Measurements from ENCODE around the gene TMEM45A.
"Not testable (repeated sequence)": the region's sequence is repeated elsewhere in the genome, so short reads cannot be mapped to it uniquely, and the experiment has no call there.

Gene TMEM45A

GRCh38 chr3:100535610-100535943, 43.2 kb downstream of the TMEM45A start:
- DNase-seq (ENCODE audit: low read depth): no peak

DNA sequence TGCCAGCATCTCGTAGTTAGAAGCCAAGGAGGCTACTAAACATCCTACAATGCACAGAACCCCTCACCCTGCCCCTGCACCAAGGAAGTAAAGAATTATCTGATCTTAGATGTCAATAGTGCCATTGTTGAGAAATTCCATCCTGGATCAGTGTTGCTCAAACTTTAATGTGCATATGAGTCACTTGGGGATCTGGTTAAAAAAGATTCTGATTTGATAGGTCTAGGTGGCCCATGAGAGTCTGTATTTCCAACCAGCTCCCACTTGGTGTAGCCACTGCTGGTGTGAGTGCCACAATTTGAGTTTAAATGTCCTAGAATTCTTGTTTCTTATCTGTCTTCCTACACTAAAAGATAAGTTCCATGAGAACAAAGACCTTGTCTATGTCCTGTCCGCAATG, 43.7 kb downstream of the TMEM45A start:
- DNase-seq (ENCODE audit: low read depth): no peak

GRCh38 chr3:100537646-100538338, 45.4 kb downstream of the TMEM45A start:
- DNase-seq (ENCODE audit: low read depth): no peak

GRCh38 chr3:100538339-100538706, 45.9 kb downstream of the TMEM45A start:
- DNase-seq (ENCODE audit: low read depth): no peak

- DNase-seq (ENCODE audit: low read depth): no peak
Observed at GRCh38 chr3:100540791-100541334, 48.4 kb downstream of the TMEM45A start.

GRCh38 chr3:100541428-100541827, 49.0 kb downstream of the TMEM45A start:
- not testable (repeated sequence) for DNase-seq (ENCODE audit: low read depth)

GRCh38 chr3:100545371-100545770, 53.0 kb downstream of the TMEM45A start:
- no peak for DNase-seq (ENCODE audit: low read depth)

DNA sequence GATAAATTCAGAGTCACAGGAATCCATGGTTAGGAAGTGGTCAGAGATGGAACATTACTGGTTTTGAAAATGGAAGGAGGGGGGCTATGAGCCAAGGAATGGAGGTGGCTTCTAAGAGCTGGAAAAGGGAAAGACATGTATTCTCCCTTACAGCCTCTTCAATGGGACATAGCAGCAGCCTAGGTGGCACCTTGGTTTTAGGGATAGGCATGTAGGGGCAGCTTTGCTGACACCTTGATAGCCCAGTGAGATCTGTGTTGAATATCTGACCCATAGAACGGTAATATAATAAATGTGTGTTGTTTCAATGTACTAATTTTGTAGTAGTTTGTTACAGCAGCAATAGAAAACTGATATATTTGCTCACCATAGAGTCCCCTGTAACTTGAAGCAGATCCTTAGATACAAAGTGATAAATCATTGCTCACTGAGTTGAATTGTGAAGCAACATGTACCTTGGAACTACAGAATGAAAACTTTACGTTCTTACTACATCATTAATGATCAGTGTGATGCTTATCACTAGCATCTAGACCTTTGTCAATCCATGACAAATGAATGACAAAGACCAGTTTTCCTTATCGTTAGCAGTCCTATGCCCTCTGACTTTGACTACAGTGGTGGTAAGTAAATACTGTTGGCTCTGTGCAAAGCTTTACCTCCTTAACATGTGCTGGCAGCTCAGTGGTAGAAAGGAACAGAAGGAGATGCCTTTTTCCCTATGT, 53.8 kb downstream of the TMEM45A start:
- no peak for DNase-seq (ENCODE audit: low read depth)

DNA sequence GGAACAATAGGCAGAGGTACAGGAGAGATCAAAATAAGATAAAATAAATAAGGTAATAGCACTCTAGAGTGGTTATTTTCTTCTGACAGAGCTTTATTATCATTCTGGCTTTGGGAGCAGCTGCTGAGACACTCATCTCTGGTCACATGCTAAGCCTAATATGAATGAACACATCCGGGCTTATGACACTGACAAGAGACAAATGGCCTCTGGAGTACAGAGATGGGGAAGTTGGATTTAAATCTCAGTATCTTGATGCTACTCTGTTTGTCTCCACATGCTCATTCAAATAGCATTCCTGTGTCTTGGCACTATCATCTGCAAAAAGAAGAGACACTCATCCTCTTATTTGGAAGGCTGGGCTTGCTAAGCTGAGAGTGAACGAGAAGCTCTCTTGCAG, 55.6 kb downstream of the TMEM45A start:
- no peak for DNase-seq (ENCODE audit: low read depth)

DNA sequence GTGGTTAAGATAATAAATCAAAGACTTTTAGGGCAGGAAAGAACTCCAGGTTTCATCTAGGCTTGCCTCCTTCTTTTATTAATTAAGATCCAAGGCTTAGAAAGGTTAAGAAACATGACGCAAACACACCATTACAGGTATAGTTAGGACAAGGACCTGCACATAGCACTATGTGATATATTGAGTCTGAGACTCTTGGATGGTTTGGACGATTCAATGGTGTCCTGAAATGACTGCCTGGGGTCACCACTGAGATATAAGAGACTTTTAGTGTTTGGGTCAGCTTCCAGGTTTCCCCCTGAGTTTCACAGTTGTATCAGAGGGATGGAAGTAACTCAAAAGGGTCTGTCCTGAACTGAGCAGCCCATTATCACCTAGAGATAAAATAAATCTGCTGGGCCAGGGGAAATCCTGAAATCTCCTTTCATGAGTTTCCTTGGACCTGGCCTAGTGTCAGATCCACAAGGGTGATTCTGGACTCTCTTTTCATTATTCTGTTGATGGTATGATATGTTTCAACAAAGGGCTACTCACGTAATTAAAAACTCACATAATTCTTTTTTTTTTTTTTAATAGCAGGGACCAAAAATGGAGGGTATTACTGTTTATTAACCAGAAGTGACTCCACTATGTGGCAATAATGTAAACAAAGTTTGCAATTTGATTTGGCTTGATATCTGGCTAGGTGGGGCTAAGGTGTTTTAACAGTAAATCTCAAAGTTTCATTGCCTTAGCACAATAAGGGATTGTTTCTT, 61.4 kb downstream of the TMEM45A start:
- DNase-seq (ENCODE audit: low read depth): no peak

GRCh38 chr3:100554373-100554676, 61.9 kb downstream of the TMEM45A start:
- no peak for DNase-seq (ENCODE audit: low read depth)

DNA sequence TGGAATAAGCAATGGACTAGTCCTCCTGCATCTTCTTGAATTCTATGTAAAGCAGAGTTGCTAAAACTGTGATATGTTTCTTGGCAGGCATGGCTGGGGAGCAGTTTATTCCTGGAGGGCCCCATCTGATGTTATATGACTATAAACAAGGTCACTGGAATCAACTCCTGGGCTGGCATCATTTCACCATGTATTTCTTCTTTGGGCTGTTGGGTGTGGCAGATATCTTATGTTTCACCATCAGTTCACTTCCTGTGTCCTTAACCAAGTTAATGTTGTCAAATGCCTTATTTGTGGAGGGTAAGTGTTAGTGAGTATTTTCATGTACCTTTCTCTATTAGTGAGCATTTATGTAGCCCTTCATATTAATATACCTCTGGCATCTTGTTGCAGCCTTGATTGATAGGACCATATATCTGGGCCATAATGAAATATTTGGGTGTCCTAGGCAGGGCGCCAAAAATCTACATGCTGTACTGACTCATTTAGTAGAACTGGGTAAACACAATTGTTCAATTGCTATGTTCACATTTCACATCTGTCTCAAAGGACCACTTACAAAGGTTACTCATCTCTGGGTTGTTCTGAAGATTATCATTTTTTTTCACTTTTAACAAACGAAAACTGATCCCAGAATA, 64.4 kb downstream of the TMEM45A start:
- no peak for DNase-seq (ENCODE audit: low read depth)

DNA sequence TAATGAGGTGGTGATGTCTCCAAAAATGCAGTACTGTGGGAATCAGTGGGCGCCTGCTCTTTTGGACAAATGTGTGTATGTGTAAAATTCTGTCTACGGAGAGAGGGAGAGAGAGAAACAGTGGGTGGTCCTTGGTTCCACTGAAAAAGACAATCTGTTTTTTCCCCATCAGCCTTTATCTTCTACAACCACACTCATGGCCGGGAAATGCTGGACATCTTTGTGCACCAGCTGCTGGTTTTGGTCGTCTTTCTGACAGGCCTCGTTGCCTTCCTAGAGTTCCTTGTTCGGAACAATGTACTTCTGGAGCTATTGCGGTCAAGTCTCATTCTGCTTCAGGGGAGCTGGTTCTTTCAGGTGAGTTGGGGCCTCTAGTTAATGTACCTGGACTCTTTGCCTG, 65.8 kb downstream of the TMEM45A start:
- no peak for DNase-seq (ENCODE audit: low read depth)

GRCh38 chr3:100560426-100560825, 68.0 kb downstream of the TMEM45A start:
- no peak for DNase-seq (ENCODE audit: low read depth)

- DNase-seq (ENCODE audit: low read depth): no peak
Observed at GRCh38 chr3:100561459-100562158, 69.2 kb downstream of the TMEM45A start.

DNA sequence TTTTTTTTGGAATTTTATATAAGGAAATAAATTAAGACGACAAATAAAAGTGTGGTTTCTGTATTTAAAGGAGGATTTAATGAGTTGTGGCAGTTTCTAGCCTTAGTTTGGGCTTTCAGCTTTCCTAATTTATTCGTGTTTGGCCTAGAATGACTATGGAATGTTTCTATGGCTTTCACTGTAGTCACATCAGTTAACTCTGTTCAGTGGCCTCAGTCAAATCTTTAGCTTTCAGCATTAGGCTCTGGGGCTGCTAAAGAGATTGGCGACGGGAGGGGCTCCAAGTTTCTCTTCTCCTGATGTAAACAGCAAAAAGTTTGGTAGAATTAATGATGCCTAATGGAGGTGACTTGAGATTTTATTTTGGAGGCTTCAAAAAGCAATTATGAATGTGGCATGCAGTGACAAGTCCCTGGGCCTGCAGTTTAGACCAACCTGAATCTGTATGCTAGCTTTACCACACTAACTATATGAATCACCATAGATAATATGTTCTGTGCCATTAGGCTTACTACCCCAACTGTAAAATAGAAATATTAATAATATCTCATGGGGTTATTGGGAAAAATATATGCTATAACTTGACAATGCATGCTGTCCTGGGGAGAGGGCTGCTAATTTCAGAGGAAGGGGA, 69.9 kb downstream of the TMEM45A start:
- no peak for DNase-seq (ENCODE audit: low read depth)

GRCh38 chr3:100563228-100563627, 70.8 kb downstream of the TMEM45A start:
- DNase-seq (ENCODE audit: low read depth): no peak

- no peak for DNase-seq (ENCODE audit: low read depth)
Observed at GRCh38 chr3:100563652-100564211, 71.3 kb downstream of the TMEM45A start.

DNA sequence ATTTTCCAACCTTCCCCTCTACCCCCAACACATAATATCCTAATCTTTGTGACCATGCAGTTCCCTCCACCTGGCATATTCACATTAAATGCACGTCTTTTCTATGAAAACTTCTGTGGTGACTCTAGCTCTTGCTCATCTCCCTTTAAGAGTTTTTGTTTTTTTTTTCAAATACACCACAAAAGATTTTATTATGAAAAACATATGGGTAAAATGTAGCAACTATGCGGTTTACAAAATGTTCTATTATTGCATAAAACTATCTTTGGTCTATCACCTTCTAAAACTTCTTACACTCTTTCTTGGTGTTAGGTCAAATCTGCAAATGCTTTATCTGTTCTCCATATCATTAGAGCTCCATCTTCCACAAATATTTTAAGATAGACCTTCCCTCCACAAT, 78.4 kb downstream of the TMEM45A start:
- DNase-seq (ENCODE audit: low read depth): no peak

DNA sequence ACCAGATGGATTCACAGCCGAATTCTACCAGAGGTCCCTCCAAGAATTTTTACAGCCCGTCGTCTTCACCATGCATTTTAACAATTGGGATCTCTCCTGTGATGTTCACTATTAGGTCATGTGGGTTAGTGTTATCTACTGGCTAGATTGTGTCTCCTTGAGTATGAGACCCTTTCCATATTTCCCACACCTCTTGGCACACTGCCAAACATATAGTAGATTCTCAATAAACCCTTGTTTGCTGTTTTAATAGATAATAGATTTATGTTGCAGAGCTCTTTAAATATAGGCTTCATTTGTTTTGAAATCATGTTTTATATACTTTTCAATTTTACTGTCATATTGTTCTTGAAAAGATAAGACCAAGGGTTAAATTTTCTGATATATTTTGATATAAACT, 82.1 kb downstream of the TMEM45A start:
- DNase-seq (ENCODE audit: low read depth): no peak

- DNase-seq (ENCODE audit: low read depth): no peak
Observed at GRCh38 chr3:100575704-100576103, 83.3 kb downstream of the TMEM45A start.
